ENCODE measurements around the gene TMEM9. TPM values are rescaled to one million over a fixed set of nuclear protein-coding genes. Genes with fewer than 3 reads are reported as not detected.

Gene TMEM9
- total and polyA plus RNA-seq, 8 donors = 64.0 to 148 (median 133) TPM

GRCh38 chr1:201183209-201183608, 28.9 kb upstream of the TMEM9 start:
- Histone ChIP-seq H3K27ac (no peak overlapping the region), H3K9me3 (no peaks in the 10 kb centered on the region), H3K4me3 (no peak overlapping the region), H3K36me3 (no peaks in the 10 kb centered on the region), H3K4me1 (peaks cover 0 to 3% of the 10 kb centered on the region in 2 donors), H3K27me3 (no peaks in the 10 kb centered on the region)
- intact Hi-C loops (cut with DNase I) = no loop called here
- no peak for TF ChIP-seq CTCF (IDR thresholded peaks at IDR 0.05)
- DNase-seq = no peak
- no peak for ATAC-seq

GRCh38 chr1:201181726-201182125, 27.5 kb upstream of the TMEM9 start:
- Histone ChIP-seq H3K9me3 (no peaks in the 10 kb centered on the region), H3K4me1 (peaks cover 0 to 3% of the 10 kb centered on the region in 2 donors), H3K27me3 (no peaks in the 10 kb centered on the region), H3K4me3 (no peak overlapping the region), H3K36me3 (no peaks in the 10 kb centered on the region), H3K27ac (no peak overlapping the region)
- no peak for TF ChIP-seq CTCF (IDR thresholded peaks at IDR 0.05)
- ATAC-seq (no peak), DNase-seq (no peak)
- intact Hi-C loops (cut with DNase I) = no loop called here

GRCh38 chr1:201181323-201181722, 27.0 kb upstream of the TMEM9 start:
- Histone ChIP-seq H3K4me3 (no peak overlapping the region), H3K36me3 (no peaks in the 10 kb centered on the region), H3K27ac (no peak overlapping the region), H3K9me3 (no peaks in the 10 kb centered on the region), H3K27me3 (no peaks in the 10 kb centered on the region), H3K4me1 (peaks cover 0 to 3% of the 10 kb centered on the region in 2 donors)
- ATAC-seq (no peak), DNase-seq (no peak)
- intact Hi-C loops (cut with DNase I) = no loop called here
- no peak for TF ChIP-seq CTCF (IDR thresholded peaks at IDR 0.05)

- no peaks in the 10 kb centered on the region for H3K9me3 ChIP-seq
- TF ChIP-seq CTCF (IDR thresholded peaks at IDR 0.05) = no peak
- ATAC-seq = no peak
These were observed 26.6 kb upstream of the TMEM9 start for GRCh38 chr1:201180901-201181300.

GRCh38 chr1:201180141-201180540, 25.9 kb upstream of the TMEM9 start:
- DNase-seq (no peak), ATAC-seq (no peak)
- intact Hi-C loops (cut with DNase I) = no loop called here
- Histone ChIP-seq H3K4me1 (peaks cover 0 to 3% of the 10 kb centered on the region in 2 donors), H3K4me3 (no peak overlapping the region), H3K36me3 (no peaks in the 10 kb centered on the region), H3K27me3 (no peaks in the 10 kb centered on the region), H3K27ac (no peak overlapping the region), H3K9me3 (no peaks in the 10 kb centered on the region)
- no peak for TF ChIP-seq CTCF (IDR thresholded peaks at IDR 0.05)

More at GRCh38 chr1:201180901-201181300, 26.6 kb upstream of the TMEM9 start:
- no peak for DNase-seq
- no peaks in the 10 kb centered on the region for H3K27me3 ChIP-seq
- H3K27ac ChIP-seq = no peak overlapping the region
- H3K4me1 ChIP-seq = peaks cover 0 to 3% of the 10 kb centered on the region in 2 donors
- no peak overlapping the region for H3K4me3 ChIP-seq
- no peaks in the 10 kb centered on the region for H3K36me3 ChIP-seq
- intact Hi-C loops (cut with DNase I) = no loop called here

Data from left lung (tissue), 10 donors.